ENCODE results near the gene RAB7B. TPM values are rescaled to one million over a fixed set of nuclear protein-coding genes. Genes with fewer than 3 reads are reported as not detected.

The RAB7B gene
- total RNA-seq, 2 donors from 2014 or later, result 0.78 TPM; not detected in 1

- no peaks in the 10 kb centered on the region for H3K9me3 ChIP-seq
- WGBS, 2 donors, result 75 to 87% methylated on average over 3 of the region's 3 CpGs
- no peak for ATAC-seq
- H3K27me3 ChIP-seq, result no peaks in the 10 kb centered on the region
- H3K36me3 ChIP-seq (replicated peaks in 1 of 2; ENCODE audit: insufficient read depth in 1 of 2, low read depth in 2 of 2), result no peaks in the 10 kb centered on the region
- H3K4me1 ChIP-seq, result peaks cover 19% of the 10 kb centered on the region
- intact Hi-C loops (cut with DNase I), result loop anchor here (5.0 to 10.0 kb wide), 3 partner anchors 52 to 310 kb away; no protein-coding TSS in a partner anchor
- no peak for TF ChIP-seq CTCF (IDR thresholded peaks at IDR 0.05)
- no peak for TF ChIP-seq POLR2A (IDR thresholded peaks at IDR 0.05)
- no peak overlapping the region for H3K4me3 ChIP-seq
- no peak for DNase-seq
- no peak overlapping the region for H3K27ac ChIP-seq
These were observed 28.5 kb downstream of the RAB7B start for GRCh38 chr1:205974712-205975111.

- Histone ChIP-seq H3K27me3 (no peaks in the 10 kb centered on the region), H3K36me3 (replicated peaks in 1 of 2; ENCODE audit: insufficient read depth in 1 of 2, low read depth in 2 of 2) (no peaks in the 10 kb centered on the region), H3K27ac (no peak overlapping the region), H3K4me1 (peaks cover 19% of the 10 kb centered on the region), H3K4me3 (no peak overlapping the region), H3K9me3 (no peaks in the 10 kb centered on the region)
- intact Hi-C loops (cut with DNase I), result loop anchor here (10.0 kb wide), 1 partner anchor 309 kb away; no protein-coding TSS in a partner anchor
- WGBS, 2 donors, result 91 to 92% methylated on average over 8 of the region's 8 CpGs
- TF ChIP-seq CTCF (IDR thresholded peaks at IDR 0.05) (no peak), POLR2A (IDR thresholded peaks at IDR 0.05) (no peak)
- DNase-seq (no peak), ATAC-seq (no peak)
These were observed 29.6 kb downstream of the RAB7B start for GRCh38 chr1:205973377-205974232.

GRCh38 chr1:205972491-205973168 is 30.6 kb downstream of the RAB7B start:
- Histone ChIP-seq H3K4me3 (no peak overlapping the region), H3K36me3 (replicated peaks in 1 of 2; ENCODE audit: insufficient read depth in 1 of 2, low read depth in 2 of 2) (no peaks in the 10 kb centered on the region), H3K9me3 (no peaks in the 10 kb centered on the region), H3K27ac (no peak overlapping the region), H3K27me3 (no peaks in the 10 kb centered on the region), H3K4me1 (peaks cover 19% of the 10 kb centered on the region)
- WGBS, 2 donors, result 87 to 88% methylated on average over 11 of the region's 11 CpGs
- DNase-seq (no peak), ATAC-seq (no peak)
- TF ChIP-seq CTCF (IDR thresholded peaks at IDR 0.05) (no peak), POLR2A (IDR thresholded peaks at IDR 0.05) (no peak)
- intact Hi-C loops (cut with DNase I), result loop anchor here (10.0 kb wide), 1 partner anchor 308 kb away; no protein-coding TSS in a partner anchor

GRCh38 chr1:205972081-205972480 is 31.1 kb downstream of the RAB7B start:
- no peaks in the 10 kb centered on the region for H3K36me3 ChIP-seq (replicated peaks in 1 of 2; ENCODE audit: insufficient read depth in 1 of 2, low read depth in 2 of 2)
- DNase-seq (no peak), ATAC-seq (no peak)
- H3K9me3 ChIP-seq, result no peaks in the 10 kb centered on the region
- no peak overlapping the region for H3K4me3 ChIP-seq
- peaks cover 18% of the 10 kb centered on the region for H3K4me1 ChIP-seq
- no peaks in the 10 kb centered on the region for H3K27me3 ChIP-seq
- H3K27ac ChIP-seq, result no peak overlapping the region
- TF ChIP-seq POLR2A (IDR thresholded peaks at IDR 0.05), result no peak
- no peak for TF ChIP-seq CTCF (IDR thresholded peaks at IDR 0.05)
- WGBS, 2 donors, result 87 to 89% methylated on average over 4 of the region's 4 CpGs
- intact Hi-C loops (cut with DNase I), result loop anchor here (10.0 kb wide), 1 partner anchor 307 kb away; no protein-coding TSS in a partner anchor

Data from body of pancreas (tissue), 4 donors.